Measurements from ENCODE around the gene ENC1. TPM values are rescaled to one million over a fixed set of nuclear protein-coding genes. Genes with fewer than 3 reads are reported as not detected.

ENC1 gene
- total and polyA plus RNA-seq, 2 of the 4 experiments (the other 2 are of a cell fraction), result 25.6 to 70.8 TPM

DNA sequence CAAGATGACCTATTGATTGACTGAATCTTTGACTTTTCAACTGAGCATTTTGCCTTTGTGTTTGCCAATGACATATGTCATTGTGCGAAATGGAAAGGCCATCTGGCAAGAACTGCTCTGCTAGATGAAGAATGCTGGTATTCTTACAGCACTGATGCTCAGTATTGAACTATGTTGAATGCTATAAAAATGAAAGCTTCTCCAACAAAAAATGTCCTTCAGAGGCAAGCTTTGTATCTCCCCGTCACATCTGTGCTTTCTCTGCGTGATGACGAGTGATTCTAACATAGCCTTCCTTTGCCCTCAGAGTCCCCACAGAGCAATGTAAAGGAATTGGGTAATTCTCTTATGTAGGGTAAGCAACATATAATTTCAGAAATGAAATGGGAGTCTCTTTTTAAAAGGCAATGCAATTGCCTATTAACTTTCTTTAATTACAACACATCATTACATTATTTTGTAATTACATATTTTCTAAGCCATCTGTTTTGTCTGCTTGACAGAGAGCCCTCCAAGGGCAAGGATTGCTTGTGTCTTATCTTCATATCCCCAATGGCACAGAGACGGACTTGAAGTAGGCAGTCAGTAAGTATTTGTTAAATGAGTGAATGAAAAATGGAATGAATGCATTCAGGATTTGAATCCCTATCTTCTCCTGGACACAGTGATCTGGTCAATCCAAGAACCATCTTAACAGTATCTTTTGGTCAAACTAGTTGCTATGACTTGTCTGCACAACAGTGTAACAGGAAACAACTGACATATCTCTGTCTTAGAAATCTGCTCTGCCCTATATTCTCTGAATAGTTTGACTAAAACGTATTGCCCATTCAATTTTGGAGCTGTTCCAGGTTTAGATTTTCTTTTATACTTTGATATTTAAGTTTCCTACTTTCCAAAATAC, 46.1 kb downstream of the ENC1 start:
- no peak for TF ChIP-seq RAD21 (IDR thresholded peaks at IDR 0.05; ENCODE audit: low read length)
- no peak for TF ChIP-seq CHD1 (IDR thresholded peaks at IDR 0.05; ENCODE audit: low read depth, low read length)
- peak overlapping the region; percentile 45; the same call in 1 of the 2 replicates for H4K91ac ChIP-seq (ENCODE audit: insufficient read depth, low read depth, low read length)
- WGBS, 2 experiments (ENCODE audit: extremely low coverage in 2 of 2, insufficient read length in 1 of 2), result 100% methylated on average over 1 of the region's 6 CpGs; no CpG with 5 or more reads in 1 of the 2 experiments
- no TSS peak for BruUV-seq (replicated peaks)
- in situ Hi-C loops (cut with MboI; ENCODE audit: low sequenced_read_pairs), result no loop called here
- CTCF ChIA-PET, result no interaction called here
- intact Hi-C loops (cut with micrococcal nuclease), result no loop called here
- H3K79me1 ChIP-seq (ENCODE audit: low read depth in 1 of 2, low read length in 2 of 2), result no peaks in the 10 kb centered on the region
- no peaks in the 10 kb centered on the region for H3K9me3 ChIP-seq (ENCODE audit: control insufficient read depth, insufficient read depth, low read length)
- peak overlapping the region; percentile 52; the same call in 1 of the 2 replicates for H3K4ac ChIP-seq (ENCODE audit: low read depth, low read length)
- H2BK5ac ChIP-seq (ENCODE audit: low read depth, low read length, poor library complexity, severe bottlenecking), result peak overlapping the region; percentile 34
- no peaks in the 10 kb centered on the region for H4K20me1 ChIP-seq (ENCODE audit: insufficient read depth, low read length)
- dilution Hi-C loops (cut with HindIII; ENCODE audit: low sequenced_read_pairs, unreplicated experiment), result no loop called here
- H3K27ac ChIP-seq (ENCODE audit: insufficient read depth, low read length), result no peak overlapping the region
- no peak overlapping the region for H3K4me3 ChIP-seq (ENCODE audit: insufficient read depth, low read depth, low read length)
- no peaks in the 10 kb centered on the region for H3K9me1 ChIP-seq (ENCODE audit: insufficient read depth, low read length)
- no peak overlapping the region for H2AFZ ChIP-seq (replicated peaks; ENCODE audit: low read length, poor library complexity)
- peak overlapping the region; percentile 49; the same call in 2 of the 3 replicates for H2BK15ac ChIP-seq (ENCODE audit: low read depth, low read length)
- H3K23ac ChIP-seq (ENCODE audit: low read depth, low read length), result no peak overlapping the region
- H3K18ac ChIP-seq (ENCODE audit: low read depth, low read length), result no peak overlapping the region; the same call in 1 of the 2 replicates
- H3K4me2 ChIP-seq (ENCODE audit: low read depth, low read length), result no peak overlapping the region
- peak overlapping the region in 1 of 2 experiments; percentile 70; a peak in 2 of 4 replicates for H4K8ac ChIP-seq (ENCODE audit: low read depth in 2 of 2, low read length in 2 of 2)
- no peaks in the 10 kb centered on the region; the same call in 1 of the 2 replicates for H3K4me1 ChIP-seq (ENCODE audit: control insufficient read depth, insufficient read depth, low read length)
- no peak overlapping the region for H2AK5ac ChIP-seq (ENCODE audit: low read depth, low read length)
- no peaks in the 10 kb centered on the region for H3K36me3 ChIP-seq (ENCODE audit: control insufficient read depth, insufficient read depth, low read length)
- ATAC-seq (ENCODE audit: low read depth), result no peak
- H3K27me3 ChIP-seq (ENCODE audit: control insufficient read depth, insufficient read depth, low read length), result no peaks in the 10 kb centered on the region
- H2BK120ac ChIP-seq (ENCODE audit: low read depth, low read length), result peak overlapping the region; percentile 72
- POLR2A ChIA-PET (ENCODE audit: unreplicated experiment), result no interaction called here
- no peak overlapping the region for H3K9ac ChIP-seq (ENCODE audit: low read depth, low read length)
- H3K56ac ChIP-seq (ENCODE audit: extremely low read depth, insufficient read depth, low read length), result no peak overlapping the region
- H2BK20ac ChIP-seq (ENCODE audit: low read depth, low read length), result peak overlapping the region; percentile 64; the same call in 1 of the 2 replicates
- no peak overlapping the region for H2AK9ac ChIP-seq (replicated peaks; ENCODE audit: low read depth, low read length, poor library complexity)
- peak overlapping the region; percentile 55; the same call in 1 of the 2 replicates for H3K14ac ChIP-seq (replicated peaks; ENCODE audit: low read depth, low read length)
- H4K5ac ChIP-seq (ENCODE audit: low read depth, low read length), result no peak overlapping the region; the same call in 1 of the 2 replicates
- DNase-seq, result peak; percentile 29

Measured in IMR-90 (cell line).